GOT3 (cell line): Measurements from ENCODE around the gene HEPACAM.
"Not testable (repeated sequence)": the region's sequence is repeated elsewhere in the genome, so short reads cannot be mapped to it uniquely, and the experiment has no call there.

Experiments used
- DNase-seq: peaks from one replicate; lab custom pipeline; 2025; ENCODE audit warnings: mixed read lengths; lab: John Stamatoyannopoulos, UW

Gene HEPACAM, protein sequence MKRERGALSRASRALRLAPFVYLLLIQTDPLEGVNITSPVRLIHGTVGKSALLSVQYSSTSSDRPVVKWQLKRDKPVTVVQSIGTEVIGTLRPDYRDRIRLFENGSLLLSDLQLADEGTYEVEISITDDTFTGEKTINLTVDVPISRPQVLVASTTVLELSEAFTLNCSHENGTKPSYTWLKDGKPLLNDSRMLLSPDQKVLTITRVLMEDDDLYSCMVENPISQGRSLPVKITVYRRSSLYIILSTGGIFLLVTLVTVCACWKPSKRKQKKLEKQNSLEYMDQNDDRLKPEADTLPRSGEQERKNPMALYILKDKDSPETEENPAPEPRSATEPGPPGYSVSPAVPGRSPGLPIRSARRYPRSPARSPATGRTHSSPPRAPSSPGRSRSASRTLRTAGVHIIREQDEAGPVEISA

DNA sequence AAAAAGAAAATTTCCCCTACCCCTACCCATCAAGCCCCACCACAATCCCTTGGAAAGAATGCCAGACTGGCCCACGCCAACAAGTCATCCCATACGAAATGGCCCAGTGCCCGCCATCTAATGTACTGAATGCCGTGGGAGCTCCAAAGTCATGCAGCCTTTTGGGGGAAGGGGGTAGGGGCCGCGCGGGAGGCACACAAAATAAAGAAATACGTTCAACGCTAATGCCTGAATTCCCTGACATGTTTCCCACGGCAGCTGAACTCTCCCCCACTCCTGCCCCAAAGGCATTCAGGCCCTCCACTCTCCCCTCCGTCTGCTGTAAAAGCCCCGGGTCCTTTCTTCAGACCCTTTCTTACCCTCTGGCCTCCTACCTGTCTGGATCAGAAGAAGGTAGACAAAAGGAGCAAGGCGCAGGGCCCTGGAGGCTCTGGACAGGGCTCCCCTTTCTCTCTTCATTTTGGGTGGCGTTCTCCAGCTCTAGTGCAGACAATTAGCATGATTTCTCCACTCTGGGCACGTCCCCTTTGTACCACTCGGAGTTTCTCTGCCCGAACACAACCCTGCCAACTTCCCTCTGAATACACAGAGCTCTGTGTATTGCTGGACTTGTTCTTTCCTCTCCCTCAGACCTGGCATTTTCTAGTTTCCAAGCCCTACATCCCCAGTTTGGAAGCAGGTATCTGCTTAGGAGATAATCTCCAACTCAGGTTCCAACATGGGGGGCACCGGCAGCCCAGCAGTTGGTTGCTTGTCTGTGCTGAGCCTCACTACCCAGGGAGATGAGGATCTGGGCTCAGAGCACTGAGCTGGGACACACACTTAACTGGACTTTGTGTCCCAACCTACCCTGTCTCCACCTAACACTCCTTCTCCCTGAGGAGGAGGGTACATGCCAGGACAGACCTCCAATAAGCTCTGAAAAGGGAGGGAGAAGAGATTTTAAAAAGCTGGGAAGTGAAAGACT is at the start of gene HEPACAM:
Gene HEPACAM, minus strand, starts transcription at position 500 of the 967 bp plus-strand sequence. Its CDS starts 41 bp downstream, at position 459.
- DNase-seq = no peak

DNA sequence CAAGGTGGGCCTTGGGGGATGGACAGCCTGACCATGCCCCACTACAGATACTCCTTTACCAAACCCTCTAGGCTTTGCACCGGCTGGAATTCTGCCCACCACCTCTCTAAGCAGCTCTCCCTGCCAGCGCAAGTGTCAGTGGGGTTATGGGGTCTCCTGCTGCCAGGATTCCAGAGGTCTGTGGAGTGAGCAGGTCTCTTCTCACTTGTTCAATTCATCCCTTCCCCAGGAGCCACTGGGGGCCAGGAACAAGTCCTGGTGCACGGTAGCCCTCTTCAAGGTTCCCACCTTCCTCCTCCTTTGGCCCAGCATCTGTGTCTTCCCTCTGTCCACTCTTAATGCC is 48.6 kb upstream of the HEPACAM start:
- DNase-seq = no peak

DNA sequence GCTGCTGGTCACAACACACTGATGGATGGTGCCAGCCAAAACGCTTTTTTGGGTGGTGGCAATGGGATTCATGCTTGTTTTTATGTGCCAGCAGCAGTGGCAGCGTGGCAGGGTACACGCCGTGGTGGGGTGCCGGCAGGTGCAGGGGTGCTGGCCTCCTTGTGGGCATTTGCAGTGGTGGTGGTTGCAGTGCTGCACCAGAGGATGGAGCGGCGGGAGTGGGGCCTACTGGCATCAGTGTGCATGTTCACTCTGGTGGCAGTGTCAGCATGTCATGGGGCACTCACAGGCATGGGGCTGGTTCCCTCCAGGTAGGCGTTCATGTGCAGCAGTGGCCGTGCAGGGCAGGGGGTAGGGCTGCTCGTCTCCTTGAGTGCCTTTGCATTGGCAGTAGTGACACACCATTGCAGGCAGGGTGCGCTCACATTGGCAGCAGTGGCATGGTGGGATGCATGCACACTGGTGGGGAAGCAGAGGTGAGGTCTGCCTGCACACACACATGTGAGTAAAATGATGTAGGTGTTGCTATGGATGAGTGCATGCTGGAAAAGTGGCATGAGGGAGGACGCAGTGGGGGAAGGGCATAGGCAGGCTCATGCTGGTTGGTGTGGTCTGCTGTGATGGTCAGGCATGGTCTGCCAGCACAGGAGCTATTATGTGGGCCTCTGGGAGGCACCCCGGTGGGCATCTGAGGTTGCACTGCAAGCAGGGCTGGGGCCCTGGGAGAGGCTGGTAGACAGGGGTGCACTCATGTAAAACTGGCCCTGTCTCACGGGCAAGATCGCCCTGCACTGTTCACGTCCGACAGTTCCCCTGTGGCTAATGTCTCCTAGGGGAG is 48.0 kb upstream of the HEPACAM start:
- DNase-seq = no peak

DNA sequence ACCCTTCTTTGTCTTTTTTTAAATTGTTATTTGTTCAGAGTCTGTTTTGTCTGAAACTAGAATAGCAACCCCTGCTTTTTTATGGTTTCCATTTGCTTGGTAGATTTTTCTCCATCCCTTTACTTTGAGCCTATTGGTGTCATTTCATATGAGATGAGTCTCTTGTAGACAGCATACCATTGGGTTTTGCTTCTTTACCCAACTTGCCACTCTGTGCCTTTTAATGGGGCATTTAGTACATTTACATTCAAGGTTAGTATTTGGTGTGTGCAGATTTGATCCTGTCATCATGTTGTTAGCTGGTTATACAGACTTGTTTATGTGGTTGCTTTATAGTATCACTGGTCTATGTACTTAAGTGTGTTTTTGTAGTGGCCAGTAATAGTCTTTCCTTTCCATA is 46.2 kb upstream of the HEPACAM start:
- no peak for DNase-seq

DNA sequence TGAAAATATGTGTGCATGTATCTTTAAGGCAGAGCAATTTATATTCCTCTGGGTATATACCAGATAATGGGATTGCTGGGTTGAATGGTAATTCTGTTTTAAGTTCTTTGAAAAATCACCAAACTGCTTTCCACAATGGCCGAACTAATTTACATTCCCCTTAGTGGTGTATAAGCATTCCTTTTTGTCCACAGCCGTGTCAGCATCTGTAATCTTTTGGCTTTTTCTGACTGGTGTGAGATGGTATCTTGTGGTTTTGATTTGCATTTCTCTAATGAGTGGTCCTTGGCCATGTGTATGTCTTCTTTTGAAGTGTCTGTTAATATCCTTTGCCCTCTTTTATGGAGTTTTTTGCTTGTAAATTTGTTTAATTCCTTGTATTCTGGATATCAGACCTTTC is 42.5 kb upstream of the HEPACAM start:
- no peak for DNase-seq

DNA sequence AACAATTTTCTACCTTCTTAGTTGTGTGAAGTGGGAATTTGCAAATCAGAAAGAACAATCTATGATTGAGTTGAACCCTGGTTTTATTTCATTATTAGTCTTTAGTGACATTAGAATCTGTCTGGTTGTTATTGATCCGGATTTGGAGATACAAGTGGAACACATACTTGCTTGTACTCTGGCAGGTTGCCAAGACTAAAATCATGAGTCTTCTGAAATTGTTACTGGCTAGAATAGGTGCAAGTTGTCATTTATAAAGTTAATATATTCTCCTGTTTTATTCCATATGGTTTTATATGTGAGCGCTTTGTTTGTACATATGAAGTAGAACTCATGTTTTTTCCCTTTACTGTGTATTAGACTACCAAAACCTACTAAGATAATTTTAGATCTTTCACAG is 41.2 kb upstream of the HEPACAM start:
- no peak for DNase-seq

DNA sequence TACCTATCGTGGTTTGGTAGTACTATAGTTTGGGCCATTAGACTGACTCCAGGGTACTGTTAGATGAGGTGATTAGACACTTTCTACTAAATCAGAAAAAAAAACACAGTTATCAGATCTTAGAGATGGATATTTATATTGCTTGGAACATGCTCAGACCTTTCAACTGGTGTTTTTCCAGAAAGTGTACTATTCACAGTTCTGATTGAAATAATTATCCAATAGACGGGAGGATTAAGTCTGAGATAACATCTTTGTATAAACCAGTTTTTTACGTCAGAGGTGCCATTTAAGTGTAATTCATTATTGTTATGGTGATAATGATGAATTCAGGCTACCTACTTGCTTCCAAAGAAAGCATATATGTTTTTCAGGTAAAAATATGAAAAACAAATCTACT is 40.7 kb upstream of the HEPACAM start:
- DNase-seq = no peak

DNA sequence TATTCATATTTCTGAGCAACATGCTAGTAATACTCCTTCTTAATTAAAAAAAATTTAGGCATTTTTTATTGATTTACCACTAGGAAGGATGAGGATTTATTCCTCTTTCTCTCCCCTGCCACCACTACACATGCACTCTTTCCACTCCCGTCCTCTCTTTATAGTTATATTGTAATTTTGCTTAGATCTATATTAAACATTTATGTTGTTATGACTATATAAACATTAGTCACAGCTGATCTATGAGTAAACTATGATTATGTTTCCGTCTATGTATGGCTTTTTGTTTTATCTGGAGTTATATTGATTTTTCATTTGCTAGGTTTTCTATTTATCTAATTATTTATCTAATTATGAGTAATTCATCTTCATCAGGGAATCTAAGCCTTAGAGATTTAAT is 36.0 kb upstream of the HEPACAM start:
- DNase-seq = no peak

DNA sequence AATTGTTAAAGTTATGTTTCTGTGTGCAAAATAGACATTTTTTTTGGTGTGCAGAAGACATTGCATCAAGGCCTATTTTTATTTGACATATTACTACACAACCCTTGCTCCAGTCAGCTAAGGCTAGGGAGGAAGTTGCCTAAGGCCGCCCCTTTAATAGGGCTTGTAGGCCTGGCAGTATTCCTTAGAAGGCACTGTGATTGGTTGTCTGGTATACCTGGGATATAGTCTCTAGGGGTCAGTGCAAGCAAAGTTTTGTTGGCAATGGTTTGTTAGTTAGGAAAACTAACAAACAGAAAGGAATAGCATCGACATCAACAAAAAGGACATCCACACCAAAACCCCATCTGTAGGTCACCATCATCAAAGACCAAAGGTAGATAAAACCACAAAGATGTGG is 35.1 kb upstream of the HEPACAM start:
- no peak for DNase-seq

DNA sequence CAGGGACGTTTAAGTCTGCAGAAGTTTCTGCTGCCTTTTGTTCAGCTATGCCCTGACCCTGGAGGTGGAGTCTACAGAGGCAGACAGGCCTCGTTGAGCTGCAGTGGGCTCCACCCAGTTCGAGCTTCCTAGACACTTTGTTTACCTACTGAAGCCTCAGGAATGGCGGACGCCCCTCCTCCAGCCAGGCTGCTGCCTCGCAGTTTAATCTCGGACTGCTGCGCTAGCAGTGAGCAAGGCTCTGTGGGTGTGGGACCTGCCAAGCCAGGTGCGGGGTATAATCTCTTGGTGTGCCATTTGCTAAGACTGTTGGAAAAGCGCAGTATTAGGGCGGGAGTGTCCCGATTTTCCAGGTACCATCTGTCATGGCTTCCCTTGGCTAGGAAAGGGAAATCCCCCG is 32.4 kb upstream of the HEPACAM start:
- not testable (repeated sequence) for DNase-seq

DNA sequence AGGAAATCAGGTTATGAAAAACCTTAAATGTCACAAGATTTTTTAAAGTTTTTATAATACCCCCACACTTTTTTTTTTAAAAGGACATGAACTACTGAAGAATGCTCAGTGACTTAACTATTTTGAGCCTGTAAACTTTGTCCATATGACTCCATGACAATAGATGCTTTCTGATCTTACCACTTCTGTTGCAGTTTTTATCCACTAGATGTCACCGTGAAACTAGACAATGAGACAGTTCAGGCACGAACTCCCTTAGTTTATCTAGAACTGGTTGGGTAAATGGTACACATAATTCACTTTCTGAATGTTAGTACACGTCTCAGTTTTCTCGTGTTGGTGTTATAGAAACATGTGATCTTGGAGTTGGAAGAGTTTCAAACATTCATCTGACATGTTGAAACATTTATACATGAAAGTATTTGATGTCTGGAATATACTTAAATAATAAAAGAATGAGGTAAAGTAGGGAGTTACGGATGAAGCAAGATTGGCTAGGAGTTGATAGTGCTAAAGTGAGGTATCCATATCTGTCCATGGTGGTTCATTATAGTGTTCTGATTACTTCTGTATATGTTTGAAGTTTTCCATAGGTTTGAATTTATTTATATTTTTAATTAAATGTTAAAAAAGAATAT is 26.2 kb upstream of the HEPACAM start:
- peak; percentile 0 for DNase-seq

DNA sequence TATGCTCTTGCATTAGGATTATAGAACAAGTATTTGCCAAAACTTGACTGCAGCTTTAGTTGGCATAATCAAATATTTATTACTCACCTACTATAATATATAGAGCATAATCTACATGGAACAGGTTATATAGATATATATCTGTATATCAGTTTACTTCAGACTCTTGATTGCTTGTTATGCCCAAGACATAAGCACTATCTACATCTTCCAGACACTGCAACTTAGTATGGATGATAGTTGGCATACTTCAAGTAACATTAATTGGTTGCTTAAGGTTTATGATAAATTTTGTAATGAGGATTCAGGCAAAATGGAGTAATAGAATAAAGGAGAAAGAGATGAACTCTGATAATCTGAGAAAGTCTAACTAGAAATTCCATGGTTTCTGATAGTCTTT is 19.2 kb upstream of the HEPACAM start:
- DNase-seq = no peak

DNA sequence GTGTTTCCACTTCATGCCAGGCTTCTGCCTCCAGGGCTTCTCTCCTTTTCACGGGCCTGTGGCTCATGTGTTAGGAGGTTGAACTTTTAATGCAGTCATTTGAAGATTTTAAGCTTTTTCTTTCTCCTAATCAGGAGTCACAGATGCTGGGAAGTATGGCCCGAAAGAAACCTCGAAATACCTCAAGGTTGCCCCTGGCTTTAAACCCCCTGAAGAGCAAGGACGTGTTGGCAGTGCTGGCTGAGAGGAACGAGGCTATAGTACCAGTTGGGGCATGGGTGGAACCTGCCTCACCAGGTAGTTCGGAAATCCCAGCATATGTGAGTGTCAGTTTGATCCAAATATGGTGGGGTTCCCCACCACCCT is 18.7 kb upstream of the HEPACAM start:
- no peak for DNase-seq

DNA sequence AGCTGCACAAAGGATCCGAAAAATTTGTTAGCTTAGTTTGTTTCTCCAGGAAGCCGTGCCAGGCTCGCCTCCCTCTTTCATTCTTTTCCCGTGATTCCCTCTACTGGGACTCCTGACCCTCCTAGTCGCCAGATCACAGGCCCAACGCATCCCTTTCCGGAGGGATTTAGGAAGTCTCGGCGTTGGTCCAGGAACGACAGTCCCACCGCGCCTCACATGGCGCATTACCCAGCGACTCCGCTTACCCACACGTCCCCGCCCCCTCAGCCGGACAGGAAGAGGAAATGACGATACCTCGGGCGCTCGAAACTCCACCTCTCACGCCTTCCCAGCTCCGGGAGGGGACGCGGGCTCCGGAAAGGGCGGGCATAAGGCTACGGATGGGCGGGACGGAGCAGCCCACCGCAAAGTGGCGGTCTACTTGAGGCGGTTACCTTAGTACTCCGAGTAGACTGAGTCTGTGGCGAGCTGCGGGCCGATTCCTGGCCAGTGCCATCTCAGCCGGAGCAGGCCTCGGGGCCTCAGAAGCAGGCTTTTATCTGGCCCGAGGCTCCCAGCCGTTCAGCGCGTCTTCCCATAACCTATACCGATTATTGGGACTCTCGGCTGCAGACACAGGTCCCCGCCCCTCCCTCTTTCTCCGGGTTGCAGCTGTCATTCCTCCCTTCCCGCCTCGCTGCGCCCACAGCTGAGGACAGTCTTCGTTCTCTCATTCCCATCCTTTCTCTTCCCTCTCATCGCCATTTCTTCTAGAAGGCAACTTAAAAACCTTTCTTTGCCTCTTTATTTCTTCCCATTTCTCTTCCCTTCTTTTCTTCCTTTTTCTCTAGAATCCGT is 18.1 kb upstream of the HEPACAM start, which contains the start of gene CCDC15:
Gene CCDC15, plus strand, starts transcription at position 450 of the 837 bp plus-strand sequence. CDS start 531 bp downstream, outside the sequence.
- peak; percentile 63 for DNase-seq

DNA sequence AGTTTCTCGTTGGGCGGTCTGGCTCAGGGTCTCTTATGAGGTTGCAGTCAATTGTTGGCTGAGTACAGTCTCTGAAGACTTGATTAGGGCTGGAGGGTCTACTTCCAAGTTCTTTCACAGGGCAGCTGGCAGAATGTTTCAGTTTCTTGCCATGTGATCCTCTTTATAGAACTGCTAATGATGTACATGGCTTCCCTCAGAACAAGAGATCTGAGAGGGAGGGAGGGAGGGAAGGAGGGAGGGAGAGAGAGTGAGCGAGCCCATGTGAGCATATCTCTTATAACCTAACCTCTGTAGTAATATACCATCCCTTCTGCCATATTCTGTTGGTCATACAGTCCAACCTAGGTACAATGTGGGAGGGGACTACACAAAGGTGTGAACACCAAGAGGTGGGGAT is 15.5 kb upstream of the HEPACAM start:
- no peak for DNase-seq

DNA sequence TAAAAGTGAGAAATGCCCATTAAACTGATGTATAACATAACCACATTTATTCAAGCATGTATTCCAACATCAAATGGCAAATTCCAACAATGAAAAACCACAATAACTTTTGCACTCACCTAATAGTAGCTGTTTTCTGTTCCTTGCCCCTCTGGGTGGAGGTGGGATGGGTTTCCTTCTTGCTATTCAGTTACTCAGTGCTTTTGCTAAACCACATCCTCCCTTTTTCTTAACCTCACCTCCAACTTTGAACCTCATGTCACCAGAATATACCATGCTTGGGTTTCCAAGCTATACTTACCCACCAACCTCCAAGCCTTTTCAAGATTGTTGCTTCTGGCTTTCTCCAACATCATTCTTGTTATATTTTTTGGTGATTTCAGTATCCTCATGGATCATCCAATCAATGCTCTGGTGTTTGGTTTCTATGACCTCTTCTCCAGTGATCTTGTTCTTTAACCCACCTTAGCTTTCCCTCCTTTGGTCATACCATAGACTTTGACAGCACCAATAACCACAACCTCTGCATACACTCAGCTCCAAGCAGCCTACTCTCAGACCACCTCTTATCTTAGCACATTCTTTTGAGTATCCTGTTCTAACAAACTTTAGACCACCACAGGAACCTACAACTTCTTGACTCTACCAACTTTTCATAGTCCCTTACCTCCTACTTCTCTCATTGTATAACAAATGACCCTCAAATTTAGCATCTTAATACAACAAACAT is 14.9 kb upstream of the HEPACAM start:
- no peak for DNase-seq

DNA sequence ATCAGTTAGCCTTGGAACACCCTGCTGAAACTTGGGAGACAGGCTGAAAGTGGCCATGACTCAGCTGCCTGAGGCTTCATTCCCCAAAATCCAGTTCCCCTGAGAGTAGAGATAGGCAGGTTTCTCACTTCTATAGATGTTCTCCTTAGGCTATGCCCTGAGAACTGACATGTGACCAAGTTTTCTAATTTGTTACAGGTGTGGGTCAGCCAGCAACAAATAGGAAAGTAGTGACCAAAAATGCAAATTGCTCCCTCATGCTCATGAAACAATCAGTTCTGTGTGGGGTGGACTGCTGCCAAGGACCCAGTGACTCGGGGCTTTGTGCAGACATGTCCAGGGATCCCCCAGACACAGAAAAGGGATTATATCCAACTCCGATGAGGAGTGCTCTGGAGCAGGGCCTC is 10.9 kb upstream of the HEPACAM start:
- DNase-seq = no peak

DNA sequence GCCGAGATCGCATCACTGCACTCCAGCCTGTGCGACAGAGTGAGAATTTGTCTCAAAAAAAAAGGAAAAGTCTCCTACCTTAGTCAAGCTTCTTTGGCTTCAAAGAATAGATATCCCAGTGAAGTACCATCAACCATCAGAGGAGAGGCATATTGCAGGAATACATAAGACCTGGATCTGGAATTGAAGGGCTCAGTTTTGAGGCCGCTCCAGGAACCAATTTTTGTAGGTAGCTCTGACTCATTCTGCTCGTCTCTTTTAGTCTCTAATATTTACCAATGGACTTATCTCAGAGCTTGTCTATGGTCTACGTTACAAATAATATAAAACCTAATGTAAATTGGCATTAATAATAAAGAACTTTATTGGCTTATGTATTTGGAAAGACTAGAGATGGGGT is 10.0 kb upstream of the HEPACAM start:
- DNase-seq = no peak

DNA sequence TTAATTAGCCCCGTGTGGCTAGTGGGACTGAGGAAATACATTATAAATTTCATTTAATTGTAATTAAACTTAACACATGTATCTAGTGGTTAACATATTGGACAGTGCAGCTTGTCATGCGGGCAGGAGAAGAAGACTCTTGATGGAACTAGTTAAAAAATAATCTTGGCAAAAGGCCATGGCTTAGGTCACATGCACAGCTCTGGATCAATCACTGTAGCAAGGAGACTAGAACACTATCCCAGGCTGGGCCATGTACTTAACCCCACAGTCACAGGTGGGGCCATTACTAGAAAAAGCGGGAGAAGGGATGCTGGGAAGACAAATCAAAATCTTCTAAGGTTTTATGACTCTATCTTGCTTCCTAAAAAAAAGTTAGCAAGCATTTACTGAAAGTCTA is 8.7 kb upstream of the HEPACAM start:
- no peak for DNase-seq

DNA sequence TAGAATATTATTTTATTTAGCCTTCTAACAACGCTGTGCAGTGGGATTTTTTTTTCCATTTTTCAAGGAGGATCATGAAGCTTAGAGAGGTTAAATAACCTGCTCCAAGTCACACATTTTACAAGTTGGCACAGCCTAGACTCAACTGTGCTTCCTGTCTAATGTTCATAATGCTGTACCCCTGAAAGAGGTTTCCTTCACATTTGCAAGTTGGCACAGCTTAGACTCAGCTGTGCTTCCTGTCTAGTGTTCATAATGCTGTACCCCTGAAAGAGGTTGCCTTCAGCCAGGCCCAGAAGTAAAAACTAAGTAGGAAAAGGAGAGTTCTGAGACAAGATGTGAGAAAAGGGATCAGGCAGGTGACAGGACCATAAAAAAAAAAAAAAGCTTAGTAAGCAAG is 7.9 kb upstream of the HEPACAM start:
- DNase-seq = no peak
